ENCODE data around the gene AKAP11.

GRCh38 chr13:42232671-42233070 is 39.3 kb upstream of the AKAP11 start:
- TF ChIP-seq CTCF (IDR thresholded peaks at IDR 0.05) (no peak), POLR2A (IDR thresholded peaks at IDR 0.05) (no peak), EP300 (IDR thresholded peaks at IDR 0.05; ENCODE audit: low read depth) (no peak)

Data from transverse colon (tissue), 3 donors.